Measurements from ENCODE around the gene POLL. TPM values are rescaled to one million over a fixed set of nuclear protein-coding genes. Genes with fewer than 3 reads are reported as not detected.
"Not testable (repeated sequence)": the region's sequence is repeated elsewhere in the genome, so short reads cannot be mapped to it uniquely, and the experiment has no call there.

Gene POLL
- total RNA-seq (2021; ENCODE audit: unreplicated experiment) (51.3 TPM), Bru-seq, nascent RNA (percentile 85 among the genes with signal in this experiment), BruChase-seq, experiment 1, labeled RNA remaining after a 6-hour chase (percentile 78 among the genes with signal in this experiment), BruChase-seq, experiment 2, labeled RNA remaining after a 2-hour chase (percentile 89 among the genes with signal in this experiment)
- 42.0 and 43.2 TPM in 2 replicates for polyA plus RNA-seq (2012)
- long read RNA-seq, transcript POLL-205 (8 exons, 2,360 nt): major isoform, 6 of 47 reads
- long read RNA-seq, partial matches to known transcripts: 9 of 47 reads
- long read RNA-seq, other reads (novel, unspliced or antisense): 27 of 47 reads

- ATAC-seq: peak; percentile 92
- TSS peak; percentile 61 for BruUV-seq (replicated peaks)
- no peaks in the 10 kb centered on the region for H3K9me3 ChIP-seq (ENCODE audit: control insufficient read depth in 1 of 2, insufficient read depth in 1 of 2, low read depth in 1 of 2, low read length in 2 of 2)
- peak within 1 kb of the TSS; percentile 89 to 94 for H3K4me3 ChIP-seq (replicated peaks in 1 of 2; ENCODE audit: low read depth in 1 of 2, low read length in 2 of 2)
- ChIA-PET CTCF (interaction anchor here (0.6 to 3.7 kb wide), 7 partner anchors 12 to 374 kb away, joined by 3 to 25 read pairs (median 4); no protein-coding TSS in a partner anchor), POLR2A (no interaction called here), RAD21 (ENCODE audit: low non-redundant PET in 1 of 2, low total read pairs in 2 of 2, uncharacterized antibody in 2 of 2, unreplicated experiment in 2 of 2) (interaction anchor here in 1 of 2 experiments (0.7 to 1.1 kb wide), 2 partner anchors 15 to 18 kb away, joined by 3 to 5 read pairs; no protein-coding TSS in a partner anchor)
- H3K9me2 ChIP-seq (ENCODE audit: insufficient read depth): no peaks in the 10 kb centered on the region
- peak within 1 kb of the TSS; percentile 87 for H3K4me2 ChIP-seq (ENCODE audit: low read length)
- TF ChIP-seq CTCF (IDR thresholded peaks at IDR 0.05 in 2 of 3, conservative IDR thresholded peaks at IDR 0.05 in 1 of 3; ENCODE audit: borderline replicate concordance in 1 of 3, insufficient read depth in 1 of 3, low read depth in 2 of 3, low read length in 2 of 3) (no peak), MAX (IDR thresholded peaks at IDR 0.05) (peak; percentile 79), ZFX (IDR thresholded peaks at IDR 0.05) (peak; percentile 65; the same call in 1 of the 2 replicates), EGR1 (IDR thresholded peaks at IDR 0.05; ENCODE audit: low read depth) (peak; percentile 67; the same call in 1 of the 2 replicates), YY1 (IDR thresholded peaks at IDR 0.05; ENCODE audit: extremely low read depth, insufficient replicate concordance, low read depth, low read length) (peak; percentile 95), SP1 (IDR thresholded peaks at IDR 0.05; ENCODE audit: low read depth) (no peak; the same call in 1 of the 2 replicates), SIN3A (IDR thresholded peaks at IDR 0.05; ENCODE audit: low read depth) (peak; percentile 89), POLR2AphosphoS5 (IDR thresholded peaks at IDR 0.05; ENCODE audit: low read depth, low read length) (peak; percentile 84), POLR2A (IDR thresholded peaks at IDR 0.05; ENCODE audit: borderline replicate concordance, extremely low read depth, insufficient read depth, insufficient read length) (peak; percentile 75)
- H4K20me1 ChIP-seq (ENCODE audit: insufficient read depth): no peaks in the 10 kb centered on the region
- intact Hi-C loops (cut with micrococcal nuclease): loop anchor here (5.0 kb wide), 1 partner anchor 194 kb away; the partner anchor contains the start of gene NPM3
- peaks cover 10 to 16% of the 10 kb centered on the region in 2 experiments; a peak in 3 of 4 replicates for H3K4me1 ChIP-seq (ENCODE audit: control insufficient read depth in 1 of 2, insufficient read depth in 2 of 2, low read length in 2 of 2)
- H2AFZ ChIP-seq (ENCODE audit: low read depth, low read length, poor library complexity, severe bottlenecking): peak within 1 kb of the TSS; percentile 5
- peak within 1 kb of the TSS; percentile 63 for H3K27ac ChIP-seq (ENCODE audit: low read depth, low read length)
- peak within 1 kb of the TSS; percentile 84 for H3K9ac ChIP-seq (ENCODE audit: low read length)
- peak; percentile 91 for DNase-seq (ENCODE audit: low read depth, low spot score)
- H3K36me3 ChIP-seq (ENCODE audit: control insufficient read depth in 1 of 2, insufficient read depth in 2 of 2, low read length in 2 of 2): peaks cover 10 to 13% of the 10 kb centered on the region in 2 experiments
- no peaks in the 10 kb centered on the region for H3K27me3 ChIP-seq (ENCODE audit: insufficient read depth, low read length)
- H3K79me2 ChIP-seq (ENCODE audit: insufficient read depth, low read length): peaks cover 15% of the 10 kb centered on the region
These were observed at the start of gene POLL, which contains the start of gene DPCD for GRCh38 chr10:101587725-101588653. Gene POLL, minus strand, starts transcription at chr10:101588257. Its CDS starts 897 bp downstream, at chr10:101587360. Gene DPCD, plus strand, starts transcription at chr10:101588321. Its CDS starts 16 bp downstream, at chr10:101588337.

GRCh38 chr10:101633510-101633909 is 45.5 kb upstream of the POLL start:
- RAD21 ChIA-PET (ENCODE audit: low non-redundant PET in 1 of 2, low total read pairs in 2 of 2, uncharacterized antibody in 2 of 2, unreplicated experiment in 2 of 2); H3K9me2 ChIP-seq (ENCODE audit: insufficient read depth); H3K79me2 ChIP-seq (ENCODE audit: insufficient read depth, low read length); H3K9me3 ChIP-seq (ENCODE audit: control insufficient read depth in 1 of 2, insufficient read depth in 1 of 2, low read depth in 1 of 2, low read length in 2 of 2); H3K4me2 ChIP-seq (ENCODE audit: low read length); DNase-seq (ENCODE audit: low read depth, low spot score); H3K27ac ChIP-seq (ENCODE audit: low read depth, low read length); H3K4me3 ChIP-seq (replicated peaks in 1 of 2; ENCODE audit: low read depth in 1 of 2, low read length in 2 of 2); CTCF ChIA-PET; H3K36me3 ChIP-seq (ENCODE audit: control insufficient read depth in 1 of 2, insufficient read depth in 2 of 2, low read length in 2 of 2); BruUV-seq (replicated peaks); H4K20me1 ChIP-seq (ENCODE audit: insufficient read depth); POLR2A ChIA-PET; ATAC-seq; H3K9ac ChIP-seq (ENCODE audit: low read length); H2AFZ ChIP-seq (ENCODE audit: low read depth, low read length, poor library complexity, severe bottlenecking); H3K4me1 ChIP-seq (ENCODE audit: control insufficient read depth in 1 of 2, insufficient read depth in 2 of 2, low read length in 2 of 2); H3K27me3 ChIP-seq (ENCODE audit: insufficient read depth, low read length); intact Hi-C loops (cut with micrococcal nuclease): not testable (repeated sequence)
